Measurements from ENCODE around the gene TTLL8. TPM values are rescaled to one million over a fixed set of nuclear protein-coding genes. Genes with fewer than 3 reads are reported as not detected.

TTLL8 gene
- polyA plus RNA-seq, 1 of the 3 experiments (the other 2 are of a cell fraction) = not detected

- H3K79me2 ChIP-seq (ENCODE audit: insufficient read depth) = no peaks in the 10 kb centered on the region
- no peak overlapping the region for H2AFZ ChIP-seq (ENCODE audit: low read depth)
- H3K36me3 ChIP-seq (replicated peaks in 1 of 2; ENCODE audit: control insufficient read depth in 1 of 2, insufficient read depth in 2 of 2, low read length in 1 of 2) = no peaks in the 10 kb centered on the region
- peak; percentile 86 for DNase-seq
- no peaks in the 10 kb centered on the region for H4K20me1 ChIP-seq (ENCODE audit: insufficient read depth)
- ChIA-PET CTCF (interaction anchor here (0.6 to 2.4 kb wide), 7 partner anchors 16 to 292 kb away, joined by 3 to 15 read pairs (median 3); no protein-coding TSS in a partner anchor), POLR2A (no interaction called here)
- TF ChIP-seq JUND (IDR thresholded peaks at IDR 0.05) (no peak), TAF1 (IDR thresholded peaks at IDR 0.05; ENCODE audit: borderline replicate concordance, low read depth, low read length) (no peak), NFIC (IDR thresholded peaks at IDR 0.05; ENCODE audit: borderline replicate concordance) (no peak), GATA2 (CRISPR knock-in tag; IDR thresholded peaks at IDR 0.05) (no peak), YY1 (IDR thresholded peaks at IDR 0.05; ENCODE audit: low read depth) (no peak), GABPA (IDR thresholded peaks at IDR 0.05; ENCODE audit: low read depth) (no peak), SIN3A (IDR thresholded peaks at IDR 0.05; ENCODE audit: borderline replicate concordance, low read depth, low read length) (no peak), CTCF (IDR thresholded peaks at IDR 0.05) (no peak), ZBTB33 (IDR thresholded peaks at IDR 0.05; ENCODE audit: borderline replicate concordance, low read depth) (no peak), SMC3 (IDR thresholded peaks at IDR 0.05; ENCODE audit: low read depth, low read length) (no peak), USF1 (IDR thresholded peaks at IDR 0.05; ENCODE audit: borderline replicate concordance, low read depth) (no peak), EP300 (IDR thresholded peaks at IDR 0.05; ENCODE audit: borderline replicate concordance in 1 of 2, low read depth in 1 of 2, low read length in 1 of 2) (no peak), PBX3 (IDR thresholded peaks at IDR 0.05) (no peak), TEAD4 (IDR thresholded peaks at IDR 0.05; ENCODE audit: borderline replicate concordance, insufficient read depth) (no peak), RCOR1 (IDR thresholded peaks at IDR 0.05; ENCODE audit: low read length) (no peak), NRF1 (IDR thresholded peaks at IDR 0.05; ENCODE audit: low read depth, low read length) (no peak), MXI1 (IDR thresholded peaks at IDR 0.05; ENCODE audit: low read depth, low read length) (no peak), FOXM1 (IDR thresholded peaks at IDR 0.05; ENCODE audit: low read depth) (no peak), CHD2 (IDR thresholded peaks at IDR 0.05; ENCODE audit: low read length, partially characterized antibody) (no peak)
- WGBS (ENCODE audit: low lambda C conversion rate) = 39% methylated on average over 23 of the region's 31 CpGs
- H3K9me2 ChIP-seq = no peaks in the 10 kb centered on the region
- H3F3A ChIP-seq (replicated peaks; ENCODE audit: insufficient read depth) = no peaks in the 10 kb centered on the region
- H3K9me3 ChIP-seq = no peaks in the 10 kb centered on the region
- H3K4me2 ChIP-seq = no peak overlapping the region
- H3K27me3 ChIP-seq (ENCODE audit: insufficient read depth) = peaks cover 15% of the 10 kb centered on the region
- H3K9ac ChIP-seq = no peak overlapping the region
- no peak overlapping the region for H3K4me3 ChIP-seq (ENCODE audit: low read depth in 2 of 2, low read length in 1 of 2)
- H3K4me1 ChIP-seq (ENCODE audit: control insufficient read depth in 1 of 2, insufficient read depth in 2 of 2, low read depth in 1 of 2, low read length in 1 of 2) = no peaks in the 10 kb centered on the region; a peak in 1 of 4 replicates
- no peak overlapping the region for H3K27ac ChIP-seq (ENCODE audit: low read depth in 2 of 2, low read length in 1 of 2)
Observed at GRCh38 chr22:50058906-50059880, 1.1 kb upstream of the TTLL8 start.
